Skin epidermis (tissue), 12 donors: ENCODE measurements around the gene ABTB1.
"Not testable (repeated sequence)": the region's sequence is repeated elsewhere in the genome, so short reads cannot be mapped to it uniquely, and the experiment has no call there.

ENCODE experiments used
- H3K27ac ChIP-seq, 21 experiments: fragments of 200-600 bp; sonication (generic) in 11 of 21; one replicate each; pipeline ENCODE4 v1.5.0; 2020; ENCODE audit warnings: mild to moderate bottlenecking in 3 of 21, inconsistent platforms in 2 of 21, moderate library complexity in 2 of 21
- H3K4me3 ChIP-seq, 7 experiments: fragments of 200-600 bp; sonication (generic) in 2 of 7; one replicate each; pipeline ENCODE4 v1.5.0; 2020; ENCODE audit warnings: inconsistent platforms in 2 of 7, mild to moderate bottlenecking in 2 of 7, moderate library complexity in 1 of 7

ABTB1 gene

GRCh38 chr3:127698691-127699415 is 26.1 kb downstream of the ABTB1 start:
- Histone ChIP-seq H3K4me3 (no peak overlapping the region), H3K27ac (peak overlapping the region in 16 of 21 experiments; percentile 6 to 87 (median 70))

GRCh38 chr3:127699416-127700300 is 26.9 kb downstream of the ABTB1 start:
- peak overlapping the region in 7 of 21 experiments; percentile 7 to 83 (median 70) for H3K27ac ChIP-seq
- H3K4me3 ChIP-seq = no peak overlapping the region

GRCh38 chr3:127700406-127700805 is 27.7 kb downstream of the ABTB1 start:
- peak overlapping the region in 2 of 21 experiments; percentile 22 to 70 for H3K27ac ChIP-seq
- no peak overlapping the region for H3K4me3 ChIP-seq

GRCh38 chr3:127701280-127701911 is 28.6 kb downstream of the ABTB1 start:
- Histone ChIP-seq H3K4me3 (no peak overlapping the region), H3K27ac (peak overlapping the region in 2 of 21 experiments; percentile 21 to 75)

GRCh38 chr3:127702151-127702578 is 29.4 kb downstream of the ABTB1 start:
- Histone ChIP-seq H3K4me3 (no peak overlapping the region), H3K27ac (peak overlapping the region in 4 of 21 experiments; percentile 10 to 75 (median 28))

GRCh38 chr3:127704840-127705239 is 32.1 kb downstream of the ABTB1 start:
- not testable (repeated sequence) for H3K27ac ChIP-seq, H3K4me3 ChIP-seq

- Histone ChIP-seq H3K4me3 (no peak overlapping the region), H3K27ac (peak overlapping the region in 3 of 21 experiments; percentile 20 to 67 (median 20))
These were observed 33.6 kb downstream of the ABTB1 start for GRCh38 chr3:127706312-127706711.

- Histone ChIP-seq H3K27ac (peak overlapping the region in 12 of 21 experiments; percentile 2 to 76 (median 35)), H3K4me3 (no peak overlapping the region)
These were observed 34.1 kb downstream of the ABTB1 start for GRCh38 chr3:127706785-127707351.

GRCh38 chr3:127707851-127708411 is 35.2 kb downstream of the ABTB1 start:
- Histone ChIP-seq H3K27ac (peak overlapping the region in 7 of 21 experiments; percentile 10 to 76 (median 41)), H3K4me3 (no peak overlapping the region)

GRCh38 chr3:127708837-127709236 is 36.1 kb downstream of the ABTB1 start:
- Histone ChIP-seq H3K27ac (peak overlapping the region in 4 of 21 experiments; percentile 4 to 56 (median 24)), H3K4me3 (no peak overlapping the region)

GRCh38 chr3:127709320-127710060 is 36.7 kb downstream of the ABTB1 start:
- no peak overlapping the region for H3K4me3 ChIP-seq
- H3K27ac ChIP-seq = peak overlapping the region in 3 of 21 experiments; percentile 4 to 37 (median 28)

- Histone ChIP-seq H3K27ac (no peak overlapping the region), H3K4me3 (no peak overlapping the region)
These were observed 37.6 kb downstream of the ABTB1 start for GRCh38 chr3:127710155-127710941.

GRCh38 chr3:127711021-127711695 is 38.4 kb downstream of the ABTB1 start:
- Histone ChIP-seq H3K4me3 (no peak overlapping the region), H3K27ac (no peak overlapping the region)

- no peak overlapping the region for H3K4me3 ChIP-seq
- no peak overlapping the region for H3K27ac ChIP-seq
These were observed 39.1 kb downstream of the ABTB1 start for GRCh38 chr3:127711896-127712295.

GRCh38 chr3:127712461-127712860 is 39.7 kb downstream of the ABTB1 start:
- Histone ChIP-seq H3K4me3 (no peak overlapping the region), H3K27ac (peak overlapping the region in 1 of 21 experiments; percentile 78)

GRCh38 chr3:127712881-127713771 is 40.4 kb downstream of the ABTB1 start:
- Histone ChIP-seq H3K27ac (peak overlapping the region in 7 of 21 experiments; percentile 8 to 78 (median 18)), H3K4me3 (no peak overlapping the region)
